Ovary (tissue), 9 donors: ENCODE data around the gene CAPN5. TPM values are rescaled to one million over a fixed set of nuclear protein-coding genes. Genes with fewer than 3 reads are reported as not detected.

Source experiments
- DNase-seq, 5 donors: peaks; one replicate each; pipeline ENCODE4 v3.0.0-alpha.2; 2019 to 2020
- H3K27ac ChIP-seq, 2 donors: fragments of 200-600 bp; one replicate each; pipeline versions ENCODE4 v1.5.1 to v1.8.0; 2019 to 2022
- H3K27me3 ChIP-seq: fragments of 200-600 bp; one replicate; pipeline ENCODE4 v1.8.0; 2022
- H3K36me3 ChIP-seq: fragments of 200-600 bp; sonication (generic); one replicate; pipeline ENCODE4 v1.5.1; 2019
- H3K4me1 ChIP-seq: one replicate; pipeline ENCODE4 v1.8.1; 2013; ENCODE audit warnings: mild to moderate bottlenecking, moderate library complexity; ENCODE audit not compliant: insufficient read depth
- H3K4me3 ChIP-seq: fragments of 200-600 bp; sonication (generic); one replicate; pipeline ENCODE4 v1.5.1; 2017
- H3K9me3 ChIP-seq, 2 donors: fragments of 200-600 bp in 1 of 2; sonication (generic) in 1 of 2; one replicate each; pipeline versions ENCODE4 v1.5.1 to v1.8.1; 2013 to 2019; ENCODE audit warnings: mild to moderate bottlenecking in 1 of 2, moderate library complexity in 1 of 2
- CTCF ChIP-seq, 3 donors: fragments of 450-650 bp in 2 of 3; fragments of 200-600 bp in 1 of 3; IDR thresholded peaks; one replicate each; pipeline versions ENCODE4 v1.5.1 to v1.8.0; 2016 to 2022; ENCODE audit warnings: antibody characterized with exemption in 3 of 3, mild to moderate bottlenecking in 1 of 3
- EP300 ChIP-seq: sonication (generic); formaldehyde crosslinking; IDR thresholded peaks from one replicate; pipeline ENCODE4 v1.6.1; 2017; ENCODE audit warnings: antibody characterized with exemption
- POLR2A ChIP-seq: fragments of 450-650 bp; IDR thresholded peaks from one replicate; pipeline ENCODE4 v1.6.1; 2017; ENCODE audit warnings: antibody characterized with exemption, mild to moderate bottlenecking, moderate library complexity
- WGBS, 3 donors: extraction: QIAGEN DNeasy Blood & Tissue Kit in 1 of 3; methylation state at CpG; one replicate each; pipeline versions ENCODE4 v1.1.5 to v1.1.7; 2013 to 2017; 5-methylcytosine and 5-hydroxymethylcytosine counted together
- intact Hi-C, 4 donors: fragments of 100-400 bp; cut with DNase I; formaldehyde crosslinking; loops; one replicate each; pipeline versions ENCODE4 v1.11.0 to v1.15.1; 2022 to 2023
- polyA plus RNA-seq, 2 donors: library from polyadenylated mRNA; stranded (reverse); fragments of 200-250 nt in 1 of 2; fragments of 350-450 nt in 1 of 2; fragmentation: Illumina TruSeq in 1 of 2; extraction: RNeasy Lipid Tissue Mini Kit (QIAGEN cat#74804) in 1 of 2; gene quantifications; one replicate each; pipeline ENCODE4 v1.2.3, GENCODE V29; 2013 to 2014
- total RNA-seq, 7 donors: library from RNA; depleted of rRNA in 2 of 7; stranded (reverse); fragments of >200 nt in 2 of 7; fragmentation: NEBNext Ultra II Directional in 3 of 7; extraction: Animal tissue kit (Norgen Biotek cat#: 25700) in 3 of 7; gene quantifications; one replicate each; pipeline versions ENCODE4 v1.1.0 to v1.2.4, GENCODE V29; 2016 to 2023
- donor health status: DM: no; HTN: no; CAD: no; lungs with moderate emphysema.
- donor health status: DM: no; HTN: no; CAD: no.
- donor health status: Bipolar disorder and iron deficiency.
- donor health status: DM: yes; HTN: yes; CAD: no.
- donor health status: DM: no; HTN: no; CAD: no.
- donor health status: DM: yes; HTN: yes; CAD: no.

Gene CAPN5
- total and polyA plus RNA-seq, 9 donors, result 3.0 to 82.2 (median 21.3) TPM

GRCh38 chr11:77117492-77117891 is 50.7 kb downstream of the CAPN5 start:
- intact Hi-C loops, result no loop called here
- Histone ChIP-seq H3K27me3 (no peaks in the 10 kb centered on the region), H3K27ac (no peak overlapping the region), H3K9me3 (no peaks in the 10 kb centered on the region), H3K36me3 (no peaks in the 10 kb centered on the region), H3K4me3 (no peak overlapping the region), H3K4me1 (no peaks in the 10 kb centered on the region)
- 77 to 81% (median 77%) methylated on average over 7 of the region's 7 CpGs for WGBS, 3 donors
- TF ChIP-seq EP300, result no peak
- TF ChIP-seq CTCF (IDR thresholded peaks at IDR 0.05), result no peak
- no peak for TF ChIP-seq POLR2A
- DNase-seq, result no peak

- no peaks in the 10 kb centered on the region for H3K4me1 ChIP-seq
- intact Hi-C loops, result no loop called here
- H3K27ac ChIP-seq, result no peak overlapping the region
- no peaks in the 10 kb centered on the region for H3K27me3 ChIP-seq
- H3K4me3 ChIP-seq, result no peak overlapping the region
- no peak for DNase-seq
- TF ChIP-seq POLR2A, result no peak
- no peak for TF ChIP-seq EP300
- no peak for TF ChIP-seq CTCF (IDR thresholded peaks at IDR 0.05)
- no peaks in the 10 kb centered on the region for H3K36me3 ChIP-seq
- 83 to 85% (median 85%) methylated on average over 17 of the region's 17 CpGs for WGBS, 3 donors
- H3K9me3 ChIP-seq, result no peaks in the 10 kb centered on the region
Observed at GRCh38 chr11:77118086-77118485, 51.3 kb downstream of the CAPN5 start.

GRCh38 chr11:77118971-77119370 is 52.2 kb downstream of the CAPN5 start:
- no peaks in the 10 kb centered on the region for H3K27me3 ChIP-seq
- no peaks in the 10 kb centered on the region for H3K9me3 ChIP-seq
- H3K27ac ChIP-seq, result no peak overlapping the region
- no peak overlapping the region for H3K4me3 ChIP-seq
- H3K4me1 ChIP-seq, result no peaks in the 10 kb centered on the region
- TF ChIP-seq CTCF (IDR thresholded peaks at IDR 0.05) (no peak), EP300 (no peak), POLR2A (no peak)
- no peak for DNase-seq
- intact Hi-C loops, result no loop called here
- H3K36me3 ChIP-seq, result no peaks in the 10 kb centered on the region
- 87 to 92% (median 88%) methylated on average over 12 of the region's 12 CpGs for WGBS, 3 donors

GRCh38 chr11:77119531-77119936 is 52.8 kb downstream of the CAPN5 start:
- Histone ChIP-seq H3K9me3 (no peaks in the 10 kb centered on the region), H3K4me1 (no peaks in the 10 kb centered on the region), H3K36me3 (no peaks in the 10 kb centered on the region), H3K4me3 (no peak overlapping the region), H3K27me3 (no peaks in the 10 kb centered on the region), H3K27ac (no peak overlapping the region)
- DNase-seq, result no peak
- TF ChIP-seq CTCF (IDR thresholded peaks at IDR 0.05) (no peak), POLR2A (no peak), EP300 (no peak)
- 90 to 93% (median 92%) methylated on average over 9 of the region's 9 CpGs for WGBS, 3 donors
- intact Hi-C loops, result no loop called here
